ENCODE results near the gene STIM1. TPM values are rescaled to one million over a fixed set of nuclear protein-coding genes. Genes with fewer than 3 reads are reported as not detected.

STIM1 gene
- total RNA-seq, 1 donor from 2014 or later: 60.7 TPM

DNA sequence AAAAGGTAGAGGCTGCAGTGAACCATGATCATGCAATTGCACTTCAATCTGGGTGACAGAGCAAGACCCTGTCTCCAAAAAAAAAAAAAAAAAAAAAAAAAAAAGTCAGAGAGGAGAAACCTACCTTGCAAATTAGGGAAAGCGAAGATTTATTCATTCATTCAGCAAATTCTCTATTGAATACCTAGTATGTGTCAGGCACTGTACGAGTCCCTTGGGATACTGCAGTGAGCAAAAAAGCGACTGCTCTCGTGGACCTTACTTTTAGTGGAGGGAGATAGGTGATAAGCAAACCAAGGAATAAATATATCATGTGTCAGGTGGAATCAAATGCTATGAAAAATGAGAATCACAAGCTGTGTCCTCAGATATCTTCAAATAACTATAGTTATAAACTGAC lies 101.3 kb downstream of the STIM1 start:
- H3K36me3 ChIP-seq: no peaks in the 10 kb centered on the region
- H3K4me1 ChIP-seq: peaks cover 21% of the 10 kb centered on the region
- H3K27ac ChIP-seq: no peak overlapping the region
- intact Hi-C loops (cut with DNase I): loop anchor here (10.0 kb wide), 1 partner anchor 118 kb away; no protein-coding TSS in a partner anchor
- no peaks in the 10 kb centered on the region for H3K27me3 ChIP-seq
- H3K9me3 ChIP-seq: no peaks in the 10 kb centered on the region
- DNase-seq (no peak), ATAC-seq (no peak)
- TF ChIP-seq, protein P1, sequence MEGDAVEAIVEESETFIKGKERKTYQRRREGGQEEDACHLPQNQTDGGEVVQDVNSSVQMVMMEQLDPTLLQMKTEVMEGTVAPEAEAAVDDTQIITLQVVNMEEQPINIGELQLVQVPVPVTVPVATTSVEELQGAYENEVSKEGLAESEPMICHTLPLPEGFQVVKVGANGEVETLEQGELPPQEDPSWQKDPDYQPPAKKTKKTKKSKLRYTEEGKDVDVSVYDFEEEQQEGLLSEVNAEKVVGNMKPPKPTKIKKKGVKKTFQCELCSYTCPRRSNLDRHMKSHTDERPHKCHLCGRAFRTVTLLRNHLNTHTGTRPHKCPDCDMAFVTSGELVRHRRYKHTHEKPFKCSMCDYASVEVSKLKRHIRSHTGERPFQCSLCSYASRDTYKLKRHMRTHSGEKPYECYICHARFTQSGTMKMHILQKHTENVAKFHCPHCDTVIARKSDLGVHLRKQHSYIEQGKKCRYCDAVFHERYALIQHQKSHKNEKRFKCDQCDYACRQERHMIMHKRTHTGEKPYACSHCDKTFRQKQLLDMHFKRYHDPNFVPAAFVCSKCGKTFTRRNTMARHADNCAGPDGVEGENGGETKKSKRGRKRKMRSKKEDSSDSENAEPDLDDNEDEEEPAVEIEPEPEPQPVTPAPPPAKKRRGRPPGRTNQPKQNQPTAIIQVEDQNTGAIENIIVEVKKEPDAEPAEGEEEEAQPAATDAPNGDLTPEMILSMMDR (IDR thresholded peaks at IDR 0.05): no peak
- H3K4me3 ChIP-seq: no peak overlapping the region

DNA sequence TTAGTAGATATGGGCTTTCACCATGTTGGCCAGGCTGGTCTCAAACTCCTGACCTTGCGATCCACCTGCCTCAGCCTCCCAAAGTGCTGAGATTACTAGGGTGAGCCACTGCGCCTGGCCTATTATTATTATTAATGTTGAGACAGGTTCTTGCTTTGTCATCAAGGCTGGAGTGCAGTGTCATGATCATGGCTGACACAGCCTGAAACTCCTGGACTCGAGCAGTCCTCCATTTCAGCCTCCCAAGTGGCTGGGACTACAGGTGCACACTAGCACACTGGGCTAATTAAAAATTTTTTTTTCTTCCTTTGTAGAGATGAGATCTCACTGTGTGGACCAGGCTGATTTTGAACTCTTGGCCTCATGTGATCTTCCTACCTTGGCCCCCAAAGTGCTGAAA lies 102.0 kb downstream of the STIM1 start:
- ATAC-seq (no peak), DNase-seq (no peak)
- no peak overlapping the region for H3K27ac ChIP-seq
- H3K9me3 ChIP-seq: no peaks in the 10 kb centered on the region
- no peak overlapping the region for H3K4me3 ChIP-seq
- no peaks in the 10 kb centered on the region for H3K27me3 ChIP-seq
- TF ChIP-seq, protein P1 (IDR thresholded peaks at IDR 0.05): no peak
- H3K36me3 ChIP-seq: no peaks in the 10 kb centered on the region
- intact Hi-C loops (cut with DNase I): loop anchor here (10.0 kb wide), 1 partner anchor 117 kb away; no protein-coding TSS in a partner anchor
- peaks cover 14% of the 10 kb centered on the region for H3K4me1 ChIP-seq

- ATAC-seq: no peak
- no peaks in the 10 kb centered on the region for H3K27me3 ChIP-seq
- H3K27ac ChIP-seq: no peak overlapping the region
These were observed 102.8 kb downstream of the STIM1 start for GRCh38 chr11:3958281-3958680.

DNA sequence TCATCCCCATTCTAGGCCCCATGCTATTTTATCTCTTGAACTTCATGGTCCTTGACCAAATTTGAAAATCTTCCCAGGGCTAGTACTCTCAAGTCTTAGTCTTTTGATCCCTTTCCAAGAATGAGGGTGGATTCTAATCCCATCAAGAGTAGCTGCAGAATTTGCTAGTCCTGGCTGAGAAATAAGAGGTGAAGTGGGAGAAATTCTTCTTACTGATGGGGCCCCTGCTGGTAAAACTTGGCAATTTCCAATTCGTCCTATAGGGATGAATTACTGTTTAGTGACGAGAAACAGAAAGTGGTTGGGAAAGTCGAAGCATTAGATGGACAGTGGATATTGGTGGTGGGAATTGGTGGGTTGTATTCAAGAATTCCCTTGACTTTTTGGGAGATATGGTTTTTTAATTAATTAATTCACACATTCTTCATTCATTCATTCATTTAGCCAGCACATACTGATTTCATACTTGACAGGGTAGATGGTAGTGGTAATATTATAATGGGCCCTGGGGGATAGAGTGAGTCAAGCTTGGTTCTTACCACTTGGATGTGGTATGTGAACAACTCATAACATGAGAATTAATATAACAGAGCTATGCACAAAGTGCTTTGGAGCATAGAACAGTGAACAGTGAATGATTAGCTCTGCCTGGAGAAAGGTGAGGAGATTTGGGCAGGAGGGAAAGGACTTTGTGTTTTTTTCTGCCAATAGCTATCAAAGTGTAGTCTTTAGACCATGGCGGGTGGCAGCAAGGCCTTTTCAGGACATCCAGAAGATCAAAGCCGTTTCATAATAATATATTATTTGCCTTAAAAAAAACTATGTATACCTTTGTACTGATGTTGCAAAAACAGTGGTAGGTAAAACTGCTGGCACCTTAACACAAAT lies 103.8 kb downstream of the STIM1 start:
- TF ChIP-seq, protein P1 (IDR thresholded peaks at IDR 0.05): no peak
- ATAC-seq (no peak), DNase-seq (no peak)
- intact Hi-C loops (cut with DNase I): loop anchor here (10.0 kb wide), 1 partner anchor 116 kb away; no protein-coding TSS in a partner anchor
- Histone ChIP-seq H3K4me1 (no peaks in the 10 kb centered on the region), H3K9me3 (no peaks in the 10 kb centered on the region), H3K36me3 (no peaks in the 10 kb centered on the region), H3K4me3 (no peak overlapping the region), H3K27ac (no peak overlapping the region), H3K27me3 (no peaks in the 10 kb centered on the region)

More at GRCh38 chr11:3958281-3958680, 102.8 kb downstream of the STIM1 start:
- TF ChIP-seq, protein P1 (IDR thresholded peaks at IDR 0.05): no peak
- no peak overlapping the region for H3K4me3 ChIP-seq
- H3K9me3 ChIP-seq: no peaks in the 10 kb centered on the region
- H3K36me3 ChIP-seq: no peaks in the 10 kb centered on the region
- intact Hi-C loops (cut with DNase I): loop anchor here (10.0 kb wide), 1 partner anchor 117 kb away; no protein-coding TSS in a partner anchor
- H3K4me1 ChIP-seq: peaks cover 6% of the 10 kb centered on the region
- DNase-seq: no peak

GRCh38 chr11:3959903-3960265 lies 104.4 kb downstream of the STIM1 start:
- H3K4me3 ChIP-seq: no peak overlapping the region
- TF ChIP-seq, protein P1 (IDR thresholded peaks at IDR 0.05): no peak
- H3K9me3 ChIP-seq: no peaks in the 10 kb centered on the region
- H3K36me3 ChIP-seq: no peaks in the 10 kb centered on the region
- intact Hi-C loops (cut with DNase I): loop anchor here (10.0 kb wide), 1 partner anchor 115 kb away; no protein-coding TSS in a partner anchor
- no peak for ATAC-seq
- DNase-seq: no peak
- no peaks in the 10 kb centered on the region for H3K4me1 ChIP-seq
- no peak overlapping the region for H3K27ac ChIP-seq
- no peaks in the 10 kb centered on the region for H3K27me3 ChIP-seq
